Heart left ventricle (tissue), 13 donors: Measurements from ENCODE around the gene SECTM1.

ENCODE experiments used
- POLR2A ChIP-seq, 2 donors: fragments of 450-650 bp; IDR thresholded peaks; one replicate each; pipeline ENCODE4 v1.6.1; 2017; ENCODE audit warnings: antibody characterized with exemption in 2 of 2, mild to moderate bottlenecking in 2 of 2, moderate library complexity in 2 of 2
- TF ChIP-seq, protein P1 (sequence below), 12 donors: fragments of 200-600 bp; sonication (generic) in 4 of 12; IDR thresholded peaks; one replicate each; pipeline versions ENCODE4 v1.5.0 to v1.8.0; 2018 to 2022; ENCODE audit warnings: antibody characterized with exemption in 12 of 12, mild to moderate bottlenecking in 5 of 12
- donor health status: ischemic (EF 13 %, LVEDD 7.1; RV severe dilation, severe dysfunction).
- donor health status: DM: no; HTN: yes; CAD: no.
- donor health status: DM: no; HTN: no; CAD: no.
- donor health status: ischemic (EF 25% LVEDD 6.9; RV normal size, moderate dysfunction).
- donor health status: ischemic (EF 25% LVEDD 5.7; RV mildly dilated, moderate dysfunction).
- donor health status: ischemic (EF 35%, LVEDD 5.7; RV mildly dilated, moderate dysfunction).
- donor health status: nonischemic (EF 11% LVEDD 7.7; RV severe dilation, severe dysfunction).
- donor health status: DM: yes; HTN: yes; CAD: no.
- donor health status: PGD.
- donor health status: ischemic (EF 29% LVEDD 5.4; RV normal size, mild dysfunction).
- donor health status: nonischemic (EF 23%, LVEDD 6.1; RV moderate dilation, normal function).

DNA sequence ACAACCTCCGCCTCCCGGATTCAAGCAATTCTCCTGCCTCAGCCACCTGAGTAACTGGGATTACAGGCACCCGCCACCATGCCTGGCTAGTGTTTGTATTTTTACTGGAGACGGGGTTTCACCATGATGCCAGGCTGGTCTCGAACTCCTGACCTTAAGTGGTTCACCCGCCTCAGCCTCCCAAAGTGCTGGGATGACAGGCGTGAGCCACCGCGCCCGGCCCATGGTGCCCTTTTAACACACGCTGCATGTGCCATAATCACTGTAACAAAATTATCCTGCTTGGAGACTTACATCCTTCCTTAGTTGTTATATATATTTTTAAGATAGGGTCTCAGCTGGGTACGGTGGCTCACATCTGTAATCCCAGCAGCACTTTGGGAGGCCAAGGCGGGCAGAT, 21.6 kb downstream of the SECTM1 start:
- no peak for TF ChIP-seq POLR2A (IDR thresholded peaks at IDR 0.05)
- TF ChIP-seq, protein P1, sequence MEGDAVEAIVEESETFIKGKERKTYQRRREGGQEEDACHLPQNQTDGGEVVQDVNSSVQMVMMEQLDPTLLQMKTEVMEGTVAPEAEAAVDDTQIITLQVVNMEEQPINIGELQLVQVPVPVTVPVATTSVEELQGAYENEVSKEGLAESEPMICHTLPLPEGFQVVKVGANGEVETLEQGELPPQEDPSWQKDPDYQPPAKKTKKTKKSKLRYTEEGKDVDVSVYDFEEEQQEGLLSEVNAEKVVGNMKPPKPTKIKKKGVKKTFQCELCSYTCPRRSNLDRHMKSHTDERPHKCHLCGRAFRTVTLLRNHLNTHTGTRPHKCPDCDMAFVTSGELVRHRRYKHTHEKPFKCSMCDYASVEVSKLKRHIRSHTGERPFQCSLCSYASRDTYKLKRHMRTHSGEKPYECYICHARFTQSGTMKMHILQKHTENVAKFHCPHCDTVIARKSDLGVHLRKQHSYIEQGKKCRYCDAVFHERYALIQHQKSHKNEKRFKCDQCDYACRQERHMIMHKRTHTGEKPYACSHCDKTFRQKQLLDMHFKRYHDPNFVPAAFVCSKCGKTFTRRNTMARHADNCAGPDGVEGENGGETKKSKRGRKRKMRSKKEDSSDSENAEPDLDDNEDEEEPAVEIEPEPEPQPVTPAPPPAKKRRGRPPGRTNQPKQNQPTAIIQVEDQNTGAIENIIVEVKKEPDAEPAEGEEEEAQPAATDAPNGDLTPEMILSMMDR (IDR thresholded peaks at IDR 0.05): no peak
